Duodenal mucosa (tissue), 2 donors: ENCODE results near the gene PAQR3.

Experiments used
- H3K27ac ChIP-seq: one replicate; pipeline ENCODE4 v1.7.0; 2013; ENCODE audit warnings: low read depth, low read length
- H3K27me3 ChIP-seq, 2 donors: one replicate each; pipeline ENCODE4 v1.7.0; 2013; ENCODE audit warnings: low read length in 2 of 2, control low read depth in 1 of 2; ENCODE audit not compliant: insufficient read depth in 2 of 2, control insufficient read depth in 1 of 2
- H3K36me3 ChIP-seq, 2 donors: one replicate each; pipeline ENCODE4 v1.7.0; 2013; ENCODE audit warnings: low read length in 2 of 2, control low read depth in 1 of 2; ENCODE audit not compliant: insufficient read depth in 2 of 2, control insufficient read depth in 1 of 2
- H3K4me1 ChIP-seq, 2 donors: one replicate each; pipeline ENCODE4 v1.7.0; 2013; ENCODE audit warnings: low read length in 2 of 2, control low read depth in 1 of 2; ENCODE audit not compliant: insufficient read depth in 2 of 2, control insufficient read depth in 1 of 2
- H3K4me3 ChIP-seq, 2 donors: one replicate each; pipeline ENCODE4 v1.7.0; 2013; ENCODE audit warnings: low read length in 2 of 2, low read depth in 1 of 2
- H3K9ac ChIP-seq, 2 donors: one replicate each; pipeline ENCODE4 v1.7.0; 2013; ENCODE audit warnings: low read length in 2 of 2, low read depth in 1 of 2
- H3K9me3 ChIP-seq, 2 donors: one replicate each; pipeline ENCODE4 v1.7.0; 2013; ENCODE audit warnings: low read length in 2 of 2, control low read depth in 1 of 2; ENCODE audit not compliant: control insufficient read depth in 1 of 2

PAQR3 gene, protein sequence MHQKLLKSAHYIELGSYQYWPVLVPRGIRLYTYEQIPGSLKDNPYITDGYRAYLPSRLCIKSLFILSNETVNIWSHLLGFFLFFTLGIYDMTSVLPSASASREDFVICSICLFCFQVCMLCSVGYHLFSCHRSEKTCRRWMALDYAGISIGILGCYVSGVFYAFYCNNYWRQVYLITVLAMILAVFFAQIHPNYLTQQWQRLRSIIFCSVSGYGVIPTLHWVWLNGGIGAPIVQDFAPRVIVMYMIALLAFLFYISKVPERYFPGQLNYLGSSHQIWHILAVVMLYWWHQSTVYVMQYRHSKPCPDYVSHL

DNA sequence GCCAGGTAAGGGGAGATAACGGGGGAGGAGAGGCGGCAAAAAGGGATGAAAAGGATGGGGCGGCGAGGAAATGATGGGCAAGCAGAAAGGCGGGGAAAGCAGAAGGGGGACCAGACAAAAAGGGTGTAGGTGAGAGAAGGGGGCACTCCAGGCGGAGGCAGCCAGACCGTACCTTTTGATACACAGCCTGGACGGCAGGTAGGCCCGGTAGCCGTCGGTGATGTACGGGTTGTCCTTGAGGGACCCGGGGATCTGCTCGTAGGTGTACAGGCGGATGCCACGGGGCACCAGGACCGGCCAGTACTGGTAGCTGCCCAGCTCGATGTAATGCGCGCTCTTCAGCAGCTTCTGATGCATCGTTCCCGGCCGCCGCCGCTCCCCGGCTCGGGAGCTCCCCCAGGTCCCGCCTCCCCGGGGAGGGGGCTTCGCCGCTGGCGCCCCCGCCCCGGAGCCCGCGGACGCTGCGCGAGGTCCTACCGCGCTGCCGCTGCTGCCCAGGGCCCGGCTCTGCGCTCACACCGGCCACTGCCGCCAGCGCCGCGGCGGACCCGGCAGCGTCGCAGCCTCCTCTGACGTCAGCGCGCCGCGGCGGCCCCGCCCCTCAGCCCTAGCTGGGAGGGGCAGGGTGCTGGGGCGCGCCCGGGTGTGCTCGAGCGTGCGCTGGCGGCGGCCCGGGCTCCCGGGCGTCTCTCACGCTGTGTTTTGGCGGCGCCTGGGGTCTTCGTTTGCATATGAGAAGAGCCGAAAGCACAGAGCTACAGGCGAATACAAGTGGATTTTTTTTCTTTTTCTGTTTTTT is at the start of gene PAQR3:
TSS of gene PAQR3 (minus strand) at position 571 of the 799 bp plus-strand sequence. CDS start at position 357, 214 bp downstream.
- Histone ChIP-seq H3K27ac (peak within 1 kb of the TSS; percentile 37), H3K4me3 (peak within 1 kb of the TSS; percentile 92 to 93), H3K9ac (peak within 1 kb of the TSS; percentile 84 to 87), H3K9me3 (no peaks in the 10 kb centered on the region), H3K36me3 (no peaks in the 10 kb centered on the region), H3K4me1 (peaks cover 12 to 14% of the 10 kb centered on the region in 2 donors), H3K27me3 (no peaks in the 10 kb centered on the region)

DNA sequence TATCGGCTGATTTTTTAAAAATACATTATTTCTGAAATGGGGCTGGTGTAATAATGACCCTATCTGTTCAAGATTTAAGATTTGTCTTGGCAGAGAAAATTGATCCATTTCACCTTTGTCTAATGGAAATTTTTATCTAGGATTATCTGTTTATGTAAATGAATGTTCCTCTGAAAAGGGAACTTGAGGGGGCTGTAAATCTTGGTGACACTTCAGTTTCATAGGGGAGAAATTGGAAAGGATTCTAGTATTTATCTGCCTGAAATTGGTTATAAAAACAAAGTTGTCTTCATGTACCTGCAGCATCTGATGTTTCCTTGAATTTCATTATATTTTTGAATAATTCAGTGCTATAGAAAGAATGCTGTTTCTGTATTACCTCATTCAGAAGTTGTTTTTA is 48.4 kb upstream of the PAQR3 start:
- Histone ChIP-seq H3K9me3 (no peaks in the 10 kb centered on the region), H3K9ac (no peak overlapping the region), H3K4me1 (no peaks in the 10 kb centered on the region), H3K27me3 (no peaks in the 10 kb centered on the region), H3K36me3 (no peaks in the 10 kb centered on the region), H3K4me3 (no peak overlapping the region), H3K27ac (no peak overlapping the region)

DNA sequence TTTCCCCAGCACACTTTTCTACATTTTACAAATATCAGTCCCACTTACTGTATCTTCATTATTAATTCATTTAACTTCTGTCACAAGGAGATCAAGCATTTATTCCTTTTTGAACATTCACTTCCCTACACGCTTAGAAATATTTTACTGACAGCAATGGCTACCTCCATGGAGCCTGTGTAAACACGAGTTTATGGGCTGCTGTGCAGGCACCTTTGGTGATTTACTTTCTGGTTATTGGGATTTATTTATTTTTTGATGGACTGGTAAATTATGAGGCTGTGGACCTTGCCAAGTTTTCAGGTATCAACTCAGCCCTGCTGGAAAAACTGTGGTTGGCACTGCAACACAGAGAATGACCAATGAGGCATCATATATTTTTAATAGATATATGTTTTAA is 45.4 kb upstream of the PAQR3 start:
- H3K9me3 ChIP-seq, result no peaks in the 10 kb centered on the region
- no peak overlapping the region for H3K27ac ChIP-seq
- no peaks in the 10 kb centered on the region for H3K36me3 ChIP-seq
- no peak overlapping the region for H3K9ac ChIP-seq
- no peaks in the 10 kb centered on the region for H3K4me1 ChIP-seq
- H3K4me3 ChIP-seq, result no peak overlapping the region
- H3K27me3 ChIP-seq, result no peaks in the 10 kb centered on the region

DNA sequence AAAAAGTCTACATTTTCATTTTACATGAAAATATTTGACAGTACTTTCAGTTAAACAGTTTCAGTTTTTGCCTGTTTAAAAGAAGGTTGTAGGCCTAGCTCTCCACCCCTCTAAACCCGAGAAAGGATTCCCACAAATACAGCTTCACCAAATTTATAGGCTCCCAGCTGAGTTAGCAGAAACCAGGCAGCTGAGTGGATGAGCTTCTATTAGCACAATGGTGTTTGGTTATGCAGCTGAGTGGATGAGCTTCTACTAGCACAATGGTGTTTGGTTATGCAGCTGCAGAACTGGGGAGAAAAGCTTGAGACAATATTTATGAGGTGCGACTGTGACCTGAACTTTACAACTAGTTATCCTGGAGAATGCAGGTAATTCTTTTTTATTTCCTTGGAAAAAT is 36.6 kb upstream of the PAQR3 start:
- Histone ChIP-seq H3K36me3 (no peaks in the 10 kb centered on the region), H3K9ac (no peak overlapping the region), H3K4me3 (no peak overlapping the region), H3K27me3 (no peaks in the 10 kb centered on the region), H3K27ac (no peak overlapping the region), H3K9me3 (no peaks in the 10 kb centered on the region), H3K4me1 (no peaks in the 10 kb centered on the region)

DNA sequence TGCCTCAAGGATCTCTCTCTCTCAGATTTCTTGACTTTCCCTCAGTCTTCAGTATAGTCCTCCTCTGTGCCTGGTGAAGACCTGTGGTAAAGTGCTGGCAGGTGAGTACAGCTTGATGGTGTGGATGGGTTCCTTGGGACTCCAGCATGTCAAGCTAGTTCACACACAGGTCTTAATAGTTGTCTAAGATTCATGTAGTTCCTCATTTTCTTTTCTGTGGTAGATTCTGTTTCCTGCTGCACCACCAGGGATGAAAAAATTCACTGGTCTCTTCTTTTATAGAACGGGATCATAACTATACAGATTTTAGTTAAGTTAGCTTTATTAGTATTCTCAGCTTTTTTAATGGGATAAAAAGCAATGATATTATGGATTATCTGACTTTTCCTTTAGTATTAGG is 32.5 kb upstream of the PAQR3 start:
- Histone ChIP-seq H3K27me3 (no peaks in the 10 kb centered on the region), H3K27ac (no peak overlapping the region), H3K36me3 (no peaks in the 10 kb centered on the region), H3K4me1 (no peaks in the 10 kb centered on the region), H3K9me3 (no peaks in the 10 kb centered on the region), H3K9ac (no peak overlapping the region), H3K4me3 (no peak overlapping the region)

DNA sequence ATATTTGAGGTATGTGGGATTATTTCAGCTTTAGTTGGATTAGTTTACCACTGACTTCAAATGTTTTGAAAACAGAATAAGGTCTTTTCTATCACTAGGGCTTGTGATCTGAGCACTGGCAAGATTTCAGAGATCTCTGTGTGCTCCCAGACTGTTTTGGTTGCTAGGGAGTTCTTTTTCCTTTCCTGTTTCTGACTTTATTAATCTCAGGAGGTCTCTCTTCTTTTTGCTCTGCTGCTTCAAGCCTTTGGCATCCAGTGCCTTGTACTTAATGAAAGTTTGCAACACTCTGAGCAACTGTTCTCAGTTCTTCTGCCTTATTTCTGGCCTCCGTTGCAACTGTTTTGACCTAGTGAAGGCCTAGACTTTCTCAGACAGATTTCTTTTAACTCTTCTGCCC is 32.1 kb upstream of the PAQR3 start:
- Histone ChIP-seq H3K36me3 (no peaks in the 10 kb centered on the region), H3K9ac (no peak overlapping the region), H3K4me3 (no peak overlapping the region), H3K27me3 (no peaks in the 10 kb centered on the region), H3K4me1 (no peaks in the 10 kb centered on the region), H3K9me3 (no peaks in the 10 kb centered on the region), H3K27ac (no peak overlapping the region)

DNA sequence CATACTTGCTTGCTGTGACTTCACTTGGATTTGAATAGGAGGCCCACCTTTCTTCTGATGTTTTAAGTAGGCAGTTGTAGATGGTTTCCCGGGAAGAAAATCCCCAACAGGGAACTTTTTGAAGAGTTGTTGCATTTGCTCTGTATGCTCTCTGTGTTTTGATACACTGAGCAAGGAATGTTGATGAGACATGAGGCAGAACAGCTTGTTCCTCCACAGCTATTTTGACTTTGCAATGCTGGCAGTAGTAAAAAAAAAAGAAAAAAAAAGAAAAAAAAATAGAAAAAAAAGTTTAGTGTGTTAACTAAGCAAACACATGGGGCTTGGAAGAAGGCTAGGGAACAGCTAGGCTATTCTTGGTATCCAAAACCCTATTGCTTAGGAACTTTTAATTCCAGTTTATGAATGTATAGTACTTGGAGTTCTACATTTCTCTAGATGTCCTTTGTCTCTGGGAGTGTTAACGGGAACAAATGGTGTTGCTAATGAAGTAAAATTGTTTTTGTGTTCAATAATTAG is 23.4 kb upstream of the PAQR3 start:
- Histone ChIP-seq H3K9me3 (no peaks in the 10 kb centered on the region), H3K27me3 (no peaks in the 10 kb centered on the region), H3K4me3 (no peak overlapping the region), H3K9ac (no peak overlapping the region), H3K27ac (no peak overlapping the region), H3K36me3 (no peaks in the 10 kb centered on the region), H3K4me1 (no peaks in the 10 kb centered on the region)

DNA sequence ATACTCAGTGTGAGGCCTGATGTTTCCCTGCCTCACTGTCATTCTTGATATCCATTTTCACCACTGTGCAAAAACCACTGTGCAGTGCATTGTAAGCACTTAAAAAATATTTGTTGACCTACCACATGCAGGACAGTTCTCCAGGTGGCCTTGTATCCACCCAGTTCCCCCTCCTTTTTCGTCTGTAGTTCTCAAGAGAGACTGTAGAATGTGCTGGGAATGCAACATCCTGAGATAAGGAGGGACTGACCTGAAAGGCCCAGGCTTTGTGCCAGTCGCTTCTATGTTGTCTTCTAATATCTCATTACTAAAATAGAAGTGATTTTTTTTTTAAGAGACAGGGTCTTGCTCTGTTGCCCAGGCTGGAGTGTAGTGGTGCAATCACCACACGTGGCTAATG is 21.7 kb upstream of the PAQR3 start:
- no peak overlapping the region for H3K9ac ChIP-seq
- no peak overlapping the region for H3K27ac ChIP-seq
- no peaks in the 10 kb centered on the region for H3K4me1 ChIP-seq
- no peaks in the 10 kb centered on the region for H3K27me3 ChIP-seq
- no peaks in the 10 kb centered on the region for H3K36me3 ChIP-seq
- no peak overlapping the region for H3K4me3 ChIP-seq
- no peaks in the 10 kb centered on the region for H3K9me3 ChIP-seq

DNA sequence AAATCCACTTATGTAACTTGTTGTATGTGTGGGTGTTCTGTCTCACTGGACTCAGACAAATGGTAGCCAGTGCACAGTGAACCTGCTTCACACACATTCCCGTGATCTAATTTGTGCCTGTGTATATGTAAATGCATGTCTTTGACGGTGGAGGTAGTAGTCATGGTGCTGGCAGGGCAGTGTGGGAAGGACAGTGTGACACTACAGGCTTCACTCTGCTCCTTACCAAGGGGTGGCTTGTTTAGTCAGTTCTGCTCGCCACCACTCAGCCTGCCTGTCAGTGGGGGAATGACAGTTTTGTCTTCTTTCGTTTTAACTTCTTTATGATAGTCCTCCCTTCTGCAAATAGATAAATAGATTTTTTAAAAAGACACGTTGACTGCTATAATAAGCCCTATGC is 17.7 kb upstream of the PAQR3 start:
- H3K27me3 ChIP-seq, result no peaks in the 10 kb centered on the region
- no peak overlapping the region for H3K9ac ChIP-seq
- no peaks in the 10 kb centered on the region for H3K9me3 ChIP-seq
- no peak overlapping the region for H3K27ac ChIP-seq
- no peaks in the 10 kb centered on the region for H3K4me1 ChIP-seq
- no peaks in the 10 kb centered on the region for H3K36me3 ChIP-seq
- no peak overlapping the region for H3K4me3 ChIP-seq
